ENCODE results near the gene CTAG1B.
"Not testable (repeated sequence)": the region's sequence is repeated elsewhere in the genome, so short reads cannot be mapped to it uniquely, and the experiment has no call there.

Gene CTAG1B

GRCh38 chrX:154584585-154585183 is 34.4 kb downstream of the CTAG1B start, which contains the start of gene CTAG1A:
TSS of gene CTAG1A (plus strand) at chrX:154585133. CDS start at chrX:154585207, 74 bp downstream.
- DNase-seq (ENCODE audit: low read depth in 2 of 2), result not testable (repeated sequence)

DNA sequence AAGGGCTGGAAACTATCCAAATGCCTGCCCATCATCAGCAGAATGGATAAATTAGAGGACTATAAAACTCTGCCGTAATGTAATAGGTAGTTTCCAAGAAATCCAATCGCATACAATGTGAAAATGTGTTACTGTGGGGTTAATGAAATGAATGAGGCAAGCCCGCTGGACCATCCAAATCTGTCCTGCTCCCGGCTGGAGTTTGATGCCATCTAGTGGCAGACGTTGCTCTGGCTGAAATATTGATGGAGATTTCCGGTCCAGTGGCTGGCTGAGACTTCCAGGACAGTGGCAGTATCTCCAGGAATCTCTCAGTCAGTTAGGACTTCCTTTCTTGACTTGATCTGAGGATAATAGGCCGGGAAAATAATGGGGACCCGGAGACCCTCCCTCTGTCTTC is 36.1 kb downstream of the CTAG1B start:
- not testable (repeated sequence) for DNase-seq (ENCODE audit: low read depth in 2 of 2)

- DNase-seq (ENCODE audit: low read depth in 2 of 2), result not testable (repeated sequence)
Measured at GRCh38 chrX:154575076-154575475, 44.0 kb downstream of the CTAG1B start.

DNA sequence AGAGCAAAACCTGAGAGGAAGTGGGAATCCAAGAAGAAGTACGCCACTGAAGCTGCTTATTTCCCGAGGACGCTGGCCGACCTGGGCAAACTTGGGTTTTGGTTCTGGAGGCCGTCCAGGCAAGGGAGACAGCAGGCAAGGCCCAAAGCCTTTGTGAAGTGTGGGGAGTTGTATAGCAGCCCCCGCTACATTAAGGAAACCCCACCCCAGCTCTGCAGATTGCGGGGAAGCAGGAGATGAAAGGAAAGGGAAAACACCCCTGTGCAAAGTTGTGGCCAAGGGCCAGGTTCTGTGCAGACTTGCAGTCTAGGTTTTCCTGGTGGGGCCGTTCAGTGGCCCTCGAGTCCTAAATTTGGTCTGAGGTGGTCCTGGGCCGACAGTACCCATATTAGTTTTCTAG is 46.0 kb downstream of the CTAG1B start:
- not testable (repeated sequence) for DNase-seq (ENCODE audit: low read depth in 2 of 2)

DNA sequence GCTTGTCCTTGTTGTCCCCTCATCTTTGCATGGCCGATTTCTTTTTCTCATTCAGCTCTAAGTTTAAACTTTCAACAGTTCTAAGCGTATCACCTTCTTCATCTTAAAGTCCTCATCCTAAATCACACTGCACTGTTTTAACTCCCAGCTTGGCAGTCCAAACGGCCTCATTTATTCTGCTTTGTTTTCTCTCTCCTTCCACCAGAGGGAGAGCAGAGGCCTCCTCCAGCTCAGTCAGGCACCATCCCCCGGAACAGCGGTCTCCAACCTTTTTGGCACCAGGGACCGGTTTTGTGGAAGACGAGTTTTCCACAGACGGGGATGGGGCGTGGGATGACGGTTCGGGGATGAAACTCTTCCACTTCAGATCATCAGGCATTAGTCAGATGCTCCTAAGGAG is 48.7 kb downstream of the CTAG1B start:
- not testable (repeated sequence) for DNase-seq (ENCODE audit: low read depth in 2 of 2)
